Stimulated activated CD8-positive, alpha-beta memory T cell treated with anti-CD3 and anti-CD28 coated beads, Interleukin-12 subunit alpha, Interleukin-12 subunit beta, amount 100 ng/mL, for 1 hour (primary cell): ENCODE measurements around the gene PTPRN2.

Experiments
- DNase-seq: peaks from one replicate; pipeline ENCODE4 v3.0.0-alpha.2; 2020; ENCODE audit warnings: low read depth

PTPRN2 gene

DNA sequence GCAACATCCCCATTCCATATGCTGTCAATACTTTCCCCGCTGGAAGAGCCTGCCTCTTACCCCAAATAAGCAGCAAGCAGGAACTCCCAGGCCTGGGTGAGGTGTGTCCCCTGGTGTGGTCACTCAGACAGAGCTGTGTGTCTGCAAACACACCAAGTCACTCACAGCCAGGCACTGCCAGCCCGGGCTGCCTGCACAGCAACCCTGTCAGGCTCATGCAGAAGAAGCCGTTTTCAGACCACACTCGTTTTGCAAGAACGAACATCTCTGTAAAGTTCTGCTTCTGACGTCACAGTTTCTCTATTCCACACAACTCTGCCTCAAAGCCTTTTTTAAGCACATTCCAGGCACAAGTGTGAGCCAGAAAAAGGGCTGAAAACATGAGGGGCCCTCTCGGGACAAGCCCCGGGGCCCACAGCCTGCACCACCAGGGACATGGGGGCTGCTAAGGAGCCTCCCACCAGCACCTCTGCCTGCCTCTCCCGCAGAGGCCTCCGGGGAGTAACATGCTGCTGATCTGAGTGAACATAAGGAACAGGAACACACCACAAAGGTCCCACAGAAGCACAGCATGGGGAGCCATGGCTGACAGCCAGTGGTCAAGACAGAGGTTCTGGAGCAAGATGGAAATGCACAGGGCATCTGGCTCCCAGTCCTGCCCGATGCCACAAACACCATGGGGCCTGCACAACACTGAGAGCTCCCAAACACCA, 11.4 kb downstream of the PTPRN2 start:
- no peak for DNase-seq

DNA sequence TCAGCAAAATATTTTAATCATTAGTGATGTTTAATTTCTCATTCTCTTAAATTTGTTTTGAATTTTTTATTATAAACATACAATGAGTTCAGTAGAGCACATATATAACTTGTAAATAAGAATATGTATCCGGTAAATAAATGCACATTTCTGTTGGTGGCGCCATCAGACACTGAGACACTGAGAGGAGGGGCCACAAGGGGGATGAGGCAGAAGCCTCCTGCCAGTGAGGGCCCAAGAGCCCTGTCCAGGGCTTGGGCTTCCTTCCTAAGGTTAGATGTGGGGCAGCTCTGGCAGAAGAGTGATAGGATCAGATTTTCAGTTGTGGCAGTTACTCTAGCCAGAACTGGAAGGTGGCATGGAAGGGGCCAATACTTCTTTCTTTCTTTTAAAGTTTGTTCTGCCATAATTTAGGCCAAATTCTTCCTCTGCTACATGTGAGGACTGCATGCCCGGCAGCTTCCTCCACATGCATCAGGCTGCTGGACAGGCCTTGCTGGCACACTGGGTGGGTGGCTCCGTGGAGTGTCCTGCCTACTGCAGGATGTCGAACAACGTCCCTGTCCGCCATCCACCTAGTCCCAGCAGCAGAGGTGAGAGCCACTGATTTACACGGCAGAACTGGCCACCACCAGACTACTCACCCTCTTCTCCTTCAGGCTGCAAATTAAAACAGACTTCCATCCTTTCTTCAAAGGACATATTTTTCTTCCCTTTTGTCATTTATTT, 13.2 kb downstream of the PTPRN2 start:
- no peak for DNase-seq

DNA sequence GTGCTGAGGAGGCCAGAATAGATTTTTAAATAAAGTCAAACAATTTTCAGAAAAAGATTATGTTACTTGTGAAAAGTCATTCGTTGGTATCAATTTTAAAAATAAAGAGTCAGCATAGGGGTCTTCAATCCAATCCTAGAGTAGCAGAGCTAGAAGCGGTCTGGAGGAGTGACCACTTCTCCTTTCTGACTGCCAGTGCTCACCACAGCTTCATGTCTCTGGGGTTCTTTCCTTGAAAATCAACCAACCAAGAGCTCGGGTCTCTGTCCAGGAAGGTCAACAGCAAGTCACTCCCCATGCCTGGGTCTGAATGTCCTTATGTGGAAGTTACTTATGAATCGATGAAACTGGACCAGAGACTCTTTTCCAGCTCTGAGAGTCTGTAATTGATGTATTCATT, 14.3 kb downstream of the PTPRN2 start:
- no peak for DNase-seq

DNA sequence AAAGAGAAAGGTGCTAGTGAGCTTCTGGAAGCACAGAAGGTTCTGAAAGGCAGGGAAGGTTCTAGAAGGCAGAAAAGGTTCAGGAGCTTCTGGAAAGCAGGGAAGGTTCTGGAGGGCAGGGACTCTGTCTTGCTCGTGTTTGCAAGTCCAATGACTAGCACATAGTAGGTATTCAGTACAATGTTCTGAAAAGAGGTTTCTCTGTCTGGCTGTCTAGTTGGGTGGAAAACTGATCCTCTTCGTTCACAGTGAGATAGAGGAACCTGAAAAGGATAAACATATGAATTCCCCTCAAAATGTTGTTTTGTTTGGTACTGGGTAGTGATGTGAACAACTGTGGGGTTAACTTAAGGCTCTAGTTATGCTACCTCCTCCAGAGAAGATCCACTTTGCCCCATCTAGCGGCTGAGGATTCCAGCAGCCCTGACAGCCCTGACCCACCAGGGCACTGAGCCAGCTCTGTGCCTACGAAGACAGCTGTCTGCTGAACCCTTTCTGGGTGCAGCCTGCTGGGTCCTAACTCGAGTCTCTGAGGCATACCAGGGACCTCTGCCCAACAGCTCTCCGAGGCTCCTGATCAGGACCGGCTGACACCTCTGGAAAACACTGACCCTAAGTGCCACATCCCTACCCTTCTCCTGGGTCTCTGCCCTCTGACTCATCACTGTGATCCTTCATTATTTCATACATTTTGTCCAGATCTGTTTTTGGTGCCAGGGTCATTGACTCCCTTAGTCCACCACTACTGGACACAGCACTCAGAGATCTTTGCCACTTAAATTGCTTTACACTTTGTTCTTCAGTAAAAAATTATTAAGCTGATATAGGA, 15.4 kb downstream of the PTPRN2 start:
- no peak for DNase-seq

DNA sequence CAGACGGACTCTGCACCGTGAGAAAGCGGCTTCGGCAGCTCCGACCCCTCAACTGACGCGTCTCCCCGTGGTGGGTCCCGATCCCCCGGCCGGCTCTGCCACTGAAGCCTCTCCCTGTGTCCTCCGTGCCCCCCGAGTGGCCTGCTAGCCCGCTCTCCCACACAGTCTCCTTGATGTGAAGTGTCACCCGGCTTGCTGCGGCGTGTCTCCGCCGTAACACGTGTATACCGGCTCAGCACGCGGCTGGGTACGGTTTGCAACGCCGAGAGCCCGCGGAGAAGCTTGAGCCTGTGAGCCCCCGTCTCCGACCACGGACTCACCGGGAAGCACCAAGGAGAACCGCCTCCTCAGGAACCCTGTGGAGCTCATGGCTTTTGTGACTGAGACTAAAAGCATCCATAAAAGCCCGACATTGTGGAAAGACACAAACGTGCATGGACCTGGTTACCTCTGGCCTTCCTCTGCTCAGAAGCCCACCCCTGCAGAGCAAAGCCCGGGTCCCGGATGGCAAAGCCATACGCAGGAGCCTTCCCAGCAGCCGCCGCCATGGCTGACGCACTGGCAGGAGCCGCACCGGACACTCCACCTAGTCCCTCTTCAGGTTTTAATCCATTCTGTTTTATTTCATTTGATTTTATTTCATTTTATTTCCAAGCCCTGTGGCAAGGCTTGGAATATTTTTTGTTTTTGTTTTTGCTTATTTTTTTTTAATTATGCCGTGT, 17.0 kb downstream of the PTPRN2 start:
- DNase-seq: no peak

DNA sequence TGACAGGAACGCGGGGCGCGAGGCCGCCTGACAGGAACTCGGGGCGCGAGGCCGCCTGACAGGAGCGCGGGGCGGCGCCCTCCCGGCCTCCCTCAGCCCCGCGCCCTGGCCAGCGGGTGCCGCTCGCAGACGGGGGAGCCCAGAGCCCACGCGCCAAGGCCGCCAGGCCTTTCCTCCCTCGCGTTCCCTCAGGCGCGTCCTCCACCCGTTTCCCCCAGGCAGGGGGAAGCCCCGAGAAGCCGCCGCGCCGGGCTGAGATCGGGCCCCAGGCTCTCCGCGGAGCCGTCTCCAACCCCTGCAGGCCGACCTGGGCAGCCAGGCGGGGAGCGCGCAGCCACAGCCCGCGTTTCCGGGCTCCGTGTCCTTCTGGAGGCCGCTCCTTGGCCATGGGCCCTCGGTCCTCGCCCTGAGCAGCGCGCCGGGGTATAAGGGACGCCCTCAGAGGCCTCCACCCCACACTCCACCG, 17.7 kb downstream of the PTPRN2 start:
- no peak for DNase-seq

DNA sequence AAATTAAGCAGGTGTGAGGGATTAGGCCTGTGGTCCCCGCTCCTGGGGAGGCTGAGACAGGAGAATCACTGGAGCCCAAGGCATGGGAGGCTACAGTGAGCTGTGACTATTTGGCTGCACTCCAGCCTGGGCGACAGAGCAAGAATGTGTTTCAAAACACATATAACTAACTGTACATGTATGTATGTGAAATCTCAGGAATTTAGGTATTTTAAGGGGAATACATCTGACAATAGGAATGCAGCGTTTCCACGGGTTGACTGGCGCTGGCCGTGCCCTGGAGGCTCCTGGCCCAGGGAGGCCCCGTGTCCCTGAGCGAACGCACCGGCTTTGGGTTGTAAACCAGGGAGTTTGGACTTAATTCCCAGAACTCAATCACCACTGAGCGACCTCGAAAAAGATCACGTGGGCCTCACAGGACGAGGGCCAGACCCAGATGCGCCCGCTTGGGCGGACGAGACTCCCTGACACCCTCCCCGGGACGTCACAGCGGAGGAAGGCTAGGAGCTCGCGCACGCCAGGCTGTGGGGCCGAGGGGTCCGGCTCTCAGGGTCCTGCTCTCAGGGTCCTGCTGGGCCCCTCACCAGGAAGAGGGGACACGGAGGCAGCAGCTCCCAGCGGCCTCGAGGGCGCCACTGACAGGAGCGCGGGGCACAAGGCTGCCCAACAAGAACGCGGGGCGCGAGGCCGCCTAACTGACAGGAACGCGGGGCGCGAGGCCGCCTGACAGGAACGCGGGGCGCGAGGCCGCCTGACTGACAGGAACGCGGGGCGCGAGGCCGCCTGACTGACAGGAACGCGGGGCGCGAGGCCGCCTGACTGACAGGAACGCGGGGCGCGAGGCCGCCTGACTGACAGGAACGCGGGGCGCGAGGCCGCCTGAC, 18.4 kb downstream of the PTPRN2 start:
- no peak for DNase-seq

DNA sequence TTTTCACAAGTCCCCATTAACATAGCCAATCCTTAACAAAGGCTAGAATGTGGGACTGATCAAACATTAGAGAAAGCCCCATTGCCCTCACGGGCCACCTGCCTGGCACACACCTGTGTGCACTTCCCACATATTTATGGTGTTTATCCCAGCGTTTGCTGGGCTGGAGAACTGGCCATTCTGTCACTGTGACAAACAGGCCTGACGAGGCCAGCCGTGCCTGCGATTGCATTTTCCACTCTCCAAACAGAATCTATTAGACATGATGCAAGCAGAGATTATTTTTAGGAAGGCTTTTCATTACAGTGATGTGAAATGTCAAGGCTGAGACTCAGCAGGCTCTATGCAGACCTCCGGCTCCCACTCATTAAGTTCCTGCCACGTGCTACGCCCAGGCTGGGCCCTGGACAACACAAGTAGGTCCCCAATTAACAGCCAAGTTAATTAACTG, 20.4 kb downstream of the PTPRN2 start:
- no peak for DNase-seq

DNA sequence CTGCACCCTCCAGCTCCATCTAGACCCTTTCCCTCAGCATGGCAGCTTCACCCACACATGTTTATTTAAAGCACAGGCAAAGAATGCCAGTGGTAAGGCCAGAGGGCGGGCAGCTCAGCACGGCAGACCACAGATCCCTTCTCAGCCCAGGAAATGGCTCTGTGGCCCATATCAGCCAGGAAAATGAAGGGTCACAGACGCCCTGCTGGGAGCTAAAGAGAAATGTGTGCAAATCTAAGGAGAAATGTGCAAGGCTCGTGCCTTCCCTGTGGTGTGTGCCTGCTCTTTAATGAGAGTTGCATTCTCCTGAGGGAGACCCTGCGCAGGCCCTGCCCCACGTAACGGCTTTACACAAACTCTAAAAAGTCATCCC, 23.0 kb downstream of the PTPRN2 start:
- DNase-seq: no peak

DNA sequence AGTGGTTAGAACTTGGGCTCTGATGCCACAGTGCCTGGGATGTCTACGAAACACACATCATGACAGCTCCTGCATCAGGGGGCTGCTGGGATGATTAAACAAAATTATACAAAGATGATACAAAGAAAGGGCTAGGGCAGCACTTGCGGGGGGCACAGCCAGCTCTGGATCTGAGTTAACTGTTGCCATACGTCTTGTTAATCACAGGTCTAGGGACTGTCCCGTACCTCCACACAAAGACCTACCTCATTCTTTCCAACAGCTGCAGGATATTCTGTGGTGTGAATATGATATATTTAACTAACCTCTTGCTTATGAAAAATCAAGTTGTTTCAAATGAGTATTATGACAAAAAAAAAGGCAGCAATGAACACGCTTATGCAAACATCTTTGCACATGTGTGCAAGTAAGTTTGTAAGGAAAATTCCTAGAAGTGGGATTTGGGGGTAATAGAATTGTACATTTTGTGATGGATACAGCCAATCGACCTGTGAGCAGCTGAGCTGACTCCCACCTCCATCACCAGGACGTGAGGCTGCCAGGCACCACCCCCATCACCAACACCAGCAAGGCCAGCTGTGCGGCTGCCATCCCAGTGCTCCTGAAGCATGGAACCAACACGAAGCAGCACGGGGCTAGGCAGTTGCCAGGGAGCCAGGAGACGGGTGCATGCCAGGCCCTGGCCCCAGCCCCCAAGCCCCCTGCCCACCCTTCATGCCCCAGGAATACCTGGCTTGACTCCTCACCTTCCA, 23.5 kb downstream of the PTPRN2 start:
- DNase-seq: no peak

DNA sequence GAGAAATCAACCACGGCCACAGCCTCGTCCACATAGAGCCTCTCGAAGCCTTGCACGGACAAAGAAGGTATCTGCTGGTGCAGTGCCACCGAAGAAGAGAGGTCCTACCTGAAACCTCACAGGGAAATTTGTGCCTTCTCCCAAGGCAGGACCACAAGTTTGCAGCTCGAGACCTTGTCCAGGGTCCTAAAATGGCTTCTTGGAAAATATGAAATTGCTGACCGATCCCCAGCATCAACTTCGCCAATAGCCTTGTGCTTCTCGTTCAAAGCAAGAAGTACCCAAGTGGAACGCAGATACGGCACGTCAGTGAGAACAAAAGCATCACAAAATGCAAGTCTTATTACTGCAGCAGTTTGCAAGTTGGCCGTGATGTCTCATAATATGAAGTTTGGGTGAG, 24.6 kb downstream of the PTPRN2 start:
- DNase-seq: no peak

DNA sequence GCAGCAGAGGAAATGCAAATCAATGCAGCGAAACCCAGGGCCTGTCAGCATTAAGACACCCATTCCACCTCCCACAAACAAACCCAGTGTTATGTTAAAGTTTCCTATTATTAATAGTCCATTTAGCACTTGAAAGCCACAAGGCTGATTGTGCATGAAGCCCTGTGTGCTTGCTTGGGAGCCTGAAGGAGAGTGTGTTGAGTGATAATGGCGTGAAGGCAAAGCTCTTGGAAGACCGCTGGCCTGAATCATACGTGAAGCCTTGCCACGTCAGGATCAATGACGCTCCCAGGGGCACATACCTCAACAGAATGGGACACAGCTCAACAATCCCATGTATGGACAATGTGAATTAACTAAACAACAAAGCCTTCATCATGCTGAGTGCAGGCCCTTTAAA, 25.1 kb downstream of the PTPRN2 start:
- no peak for DNase-seq

DNA sequence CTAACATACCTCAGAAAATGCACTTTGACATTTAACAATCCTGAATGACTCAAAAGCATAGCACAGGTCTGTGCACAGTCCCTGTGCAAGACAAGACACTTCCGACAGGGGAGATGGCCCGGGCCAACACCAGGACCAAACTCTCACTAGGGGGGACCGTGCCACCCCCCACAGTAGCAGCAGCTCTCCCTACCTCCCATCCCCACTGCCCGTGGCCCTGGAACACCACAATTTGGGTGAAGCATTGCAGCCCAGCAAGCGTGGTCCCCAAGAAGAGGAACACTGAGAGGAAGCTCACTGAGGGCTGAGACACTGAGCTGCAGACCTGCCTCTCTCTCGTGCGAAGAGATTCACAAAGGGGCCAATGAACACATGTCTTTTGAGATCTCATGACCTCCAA, 26.0 kb downstream of the PTPRN2 start:
- DNase-seq: no peak

DNA sequence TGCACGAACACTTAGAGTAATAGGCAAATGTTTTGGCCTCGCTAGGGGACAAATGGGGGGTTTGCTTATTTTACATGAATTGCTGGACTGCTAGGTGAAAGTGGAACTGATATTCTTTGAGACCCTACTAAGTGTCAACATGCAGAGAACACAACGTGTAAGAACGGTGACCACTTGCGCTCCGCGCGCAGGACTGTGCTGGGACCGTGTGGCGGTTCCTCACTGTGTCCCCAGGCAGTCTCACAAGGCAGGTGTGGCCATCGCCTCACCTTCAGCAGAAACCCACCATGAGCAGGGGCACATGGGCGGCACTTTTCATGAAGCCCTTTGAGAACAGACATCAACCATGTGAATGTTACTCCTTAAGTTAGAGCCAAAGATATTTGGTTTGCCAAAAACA, 27.2 kb downstream of the PTPRN2 start:
- no peak for DNase-seq

DNA sequence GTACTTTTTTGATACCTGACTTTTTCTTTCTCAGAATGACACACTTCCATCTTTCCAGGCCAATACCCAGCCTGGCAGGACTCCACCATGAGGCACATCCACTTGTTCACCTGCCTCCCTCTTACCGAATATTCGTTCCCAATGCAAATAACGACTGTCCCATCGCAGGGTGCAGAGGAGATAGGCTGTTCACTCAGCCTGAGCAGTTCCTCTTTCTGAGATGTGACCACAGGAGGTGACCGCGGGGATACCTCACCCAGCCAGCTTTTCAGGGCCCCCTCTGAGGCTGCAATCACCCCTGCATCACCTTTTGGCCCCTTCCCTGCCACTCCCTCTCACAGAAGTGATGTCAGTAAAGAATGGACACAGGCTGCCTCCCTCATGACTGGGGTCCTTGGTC, 28.3 kb downstream of the PTPRN2 start:
- no peak for DNase-seq

DNA sequence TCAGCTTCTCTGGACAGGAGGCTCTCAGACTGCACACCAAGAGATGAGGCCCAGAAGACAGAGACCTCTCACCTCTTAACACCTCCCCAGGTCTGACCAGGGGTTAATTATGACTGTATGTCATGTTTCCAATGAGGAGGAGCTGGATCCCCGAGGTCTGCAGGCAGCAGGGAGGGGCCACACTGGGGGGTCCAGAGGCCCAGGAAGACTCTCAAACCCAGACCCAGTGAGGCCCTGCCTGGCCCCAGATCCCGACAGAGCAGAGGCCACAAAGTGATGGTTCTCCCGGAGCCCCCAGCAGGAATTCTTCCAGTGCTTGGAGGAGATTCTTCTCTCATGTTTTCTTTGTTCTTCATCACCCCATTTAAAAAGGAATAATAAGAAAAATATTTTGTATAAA, 28.8 kb downstream of the PTPRN2 start:
- DNase-seq: no peak

DNA sequence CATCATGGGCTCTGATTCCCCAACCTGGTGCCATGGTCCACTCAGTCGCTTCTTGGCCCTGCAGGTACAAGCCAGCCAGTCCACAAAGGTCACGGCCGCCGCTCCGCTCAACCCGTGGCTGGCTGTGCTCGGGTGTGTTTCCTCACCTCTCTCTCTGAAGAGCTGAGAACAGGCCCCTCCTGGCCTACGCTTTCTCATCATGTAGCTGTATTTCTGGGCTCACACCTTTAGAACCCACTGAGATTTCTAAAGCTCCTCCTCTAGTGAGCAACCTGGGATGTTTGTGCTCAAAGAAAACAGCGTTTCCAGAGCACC, 30.2 kb downstream of the PTPRN2 start:
- no peak for DNase-seq

DNA sequence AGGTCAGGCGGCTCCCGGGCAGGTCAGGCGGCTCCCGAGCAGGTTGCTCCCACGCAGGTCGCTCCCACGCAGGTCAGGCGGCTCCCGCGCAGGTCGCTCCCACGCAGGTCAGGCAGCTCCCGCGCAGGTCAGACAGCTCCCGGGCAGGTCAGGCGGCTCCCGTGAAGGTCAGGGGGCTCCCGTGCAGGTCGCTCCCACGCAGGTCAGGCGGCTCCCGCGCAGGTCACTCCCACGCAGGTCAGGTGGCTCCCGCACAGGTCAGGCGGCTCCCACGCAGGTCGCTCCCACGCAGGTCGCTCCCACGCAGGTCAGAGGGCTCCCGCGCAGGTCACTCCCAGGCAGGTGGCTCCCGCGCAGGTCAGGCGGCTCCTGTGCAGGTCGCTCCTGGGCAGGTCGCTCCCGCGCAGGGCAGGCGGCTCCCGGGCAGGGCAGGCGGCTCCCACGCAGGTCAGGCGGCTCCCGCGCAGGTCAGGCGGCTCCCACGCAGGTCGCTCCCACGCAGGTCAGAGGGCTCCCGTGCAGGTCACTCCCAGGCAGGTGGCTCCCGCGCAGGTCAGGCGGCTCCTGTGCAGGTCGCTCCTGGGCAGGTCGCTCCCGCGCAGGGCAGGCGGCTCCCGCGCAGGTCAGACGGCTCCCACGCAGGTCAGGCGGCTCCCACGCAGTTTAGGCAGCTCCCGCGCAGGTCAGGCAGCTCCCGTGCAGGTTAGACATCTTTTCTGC, 30.7 kb downstream of the PTPRN2 start:
- DNase-seq: no peak

DNA sequence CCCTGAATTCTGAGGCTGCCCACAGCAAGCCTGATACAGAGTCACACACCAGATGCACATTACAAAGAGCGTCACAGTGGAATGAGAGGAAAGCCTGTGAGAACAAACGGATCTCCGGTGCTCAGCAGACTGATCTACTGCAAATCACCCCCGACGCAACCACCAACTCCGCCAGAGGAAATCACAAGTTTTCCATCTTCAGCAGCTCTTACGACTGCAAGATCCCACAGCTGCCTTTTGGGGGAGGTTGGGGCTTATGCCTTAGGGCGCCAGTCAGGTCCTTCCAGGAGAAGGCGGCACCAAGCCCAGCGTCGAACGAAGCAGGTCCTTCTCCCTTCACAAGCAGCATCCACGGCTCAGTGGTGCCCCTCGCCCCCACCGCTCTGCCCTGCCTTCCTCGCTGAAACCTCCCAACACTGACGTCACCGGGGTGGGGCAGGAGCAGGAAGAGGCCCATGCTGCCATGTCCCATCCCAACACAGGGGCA, 32.5 kb downstream of the PTPRN2 start:
- no peak for DNase-seq
